Activated gamma-delta T cell treated with Interleukin-2 at 50 U/mL for 16 hours (primary cell): Measurements from ENCODE around the gene PTPRG.
"Not testable (repeated sequence)": the region's sequence is repeated elsewhere in the genome, so short reads cannot be mapped to it uniquely, and the experiment has no call there.

Experiments
- DNase-seq: peaks from one replicate; pipeline ENCODE4 v3.0.0-alpha.2; 2020

The PTPRG gene

DNA sequence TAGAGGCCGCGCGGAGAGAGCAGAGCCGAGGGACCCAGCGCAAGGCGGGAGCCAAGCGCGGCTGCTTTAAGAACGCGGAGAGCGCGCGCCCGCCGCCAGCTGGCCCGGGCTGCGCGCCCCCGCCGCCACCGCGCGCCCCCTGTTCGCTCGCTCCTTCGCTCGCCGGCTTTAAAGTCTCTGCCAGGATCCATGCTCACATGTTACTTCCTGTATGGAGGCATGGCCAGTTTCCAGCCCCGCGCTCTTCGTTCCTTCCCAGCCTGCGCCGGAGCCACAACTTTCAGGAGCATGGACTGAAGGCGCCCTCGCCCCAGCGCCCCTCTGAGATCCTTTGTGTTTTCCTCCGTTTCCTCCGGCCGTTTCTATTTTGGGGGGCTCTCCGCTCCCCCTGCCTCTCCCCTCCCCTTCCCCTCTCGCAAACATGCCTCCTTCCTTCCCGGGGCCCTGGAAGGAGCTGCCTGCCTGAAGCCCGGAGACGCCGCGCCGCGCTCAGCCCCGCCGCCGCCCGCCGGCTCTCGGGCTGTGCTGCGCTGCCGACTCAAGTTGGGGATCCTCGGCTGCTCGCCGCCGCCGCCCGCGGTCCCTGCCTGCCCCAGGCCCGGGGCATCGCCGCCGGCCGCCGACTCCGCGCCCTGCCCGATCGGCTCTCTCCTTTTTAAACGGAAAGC is at the start of gene PTPRG:
TSS of gene PTPRG (plus strand) at position 198 of the 668 bp plus-strand sequence. CDS start 717 bp downstream, outside the sequence.
- DNase-seq: no peak

DNA sequence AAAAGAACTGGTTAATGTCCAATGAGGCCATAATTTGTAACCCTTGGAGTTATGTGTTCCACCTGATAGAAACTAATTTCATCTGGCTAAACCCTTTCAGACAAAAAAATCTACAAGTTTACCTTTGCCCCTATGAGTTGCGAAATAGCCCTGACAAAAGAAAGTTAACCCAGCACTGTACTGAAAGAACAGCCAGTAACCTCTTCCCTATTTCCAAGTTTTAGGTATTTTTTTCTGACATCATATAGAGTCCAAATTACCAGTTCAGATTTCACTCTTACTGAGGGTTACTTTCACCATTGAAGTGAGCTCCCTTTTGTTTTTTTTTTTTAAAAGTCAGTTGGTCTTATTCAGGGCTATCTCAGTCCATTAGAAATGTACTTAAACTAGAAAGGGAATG is 42.8 kb upstream of the PTPRG start:
- DNase-seq: no peak

DNA sequence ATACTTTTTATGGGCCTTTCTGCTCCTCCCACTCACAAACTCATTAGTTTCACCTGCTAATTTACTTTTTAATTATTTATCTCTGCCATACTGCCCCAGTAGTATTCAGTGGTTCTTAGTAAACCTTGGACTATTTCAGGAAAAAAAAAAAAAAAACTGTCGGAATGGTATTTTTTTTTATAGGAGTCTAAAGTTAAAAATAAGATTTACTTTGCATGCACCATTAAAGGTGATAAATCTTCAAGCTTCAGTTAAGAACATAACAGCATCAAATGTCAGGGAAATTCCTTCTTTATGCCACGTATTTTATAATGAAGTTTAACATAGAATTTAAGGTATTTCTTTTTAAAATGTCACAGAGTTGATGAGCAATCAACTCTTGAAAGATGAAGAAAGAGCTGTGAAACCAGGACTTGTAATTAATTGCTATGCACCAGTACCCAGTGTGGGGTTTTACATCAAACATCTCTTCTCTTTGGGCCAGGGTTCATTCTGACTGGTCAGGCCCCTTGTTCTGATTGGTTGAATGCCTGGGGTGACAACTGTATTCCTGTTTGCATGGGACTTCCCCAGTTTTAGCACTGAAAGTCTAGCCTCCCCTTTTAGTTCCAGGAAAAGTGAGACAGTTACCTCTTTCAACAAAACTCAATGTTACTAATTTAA is 40.3 kb upstream of the PTPRG start:
- no peak for DNase-seq

DNA sequence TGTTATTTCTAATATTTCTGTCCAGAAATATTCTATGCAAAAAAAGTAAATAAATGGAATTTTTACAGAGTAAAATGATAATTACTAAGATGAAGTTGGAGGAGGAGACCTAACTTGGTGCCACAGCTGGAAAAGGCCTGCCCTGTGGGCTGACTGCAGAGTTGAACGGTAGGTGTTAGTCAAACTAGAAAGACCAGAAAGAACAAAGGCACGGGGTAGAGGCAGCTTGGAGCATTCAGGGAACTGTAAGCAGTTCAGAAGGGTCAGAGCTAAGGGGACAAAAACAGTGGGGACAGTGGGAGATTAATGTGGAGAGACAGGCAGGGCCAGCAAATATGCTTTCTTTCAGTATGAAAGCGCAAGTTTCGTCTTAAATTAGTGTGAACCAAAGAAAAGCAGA is 39.3 kb upstream of the PTPRG start:
- DNase-seq: no peak

DNA sequence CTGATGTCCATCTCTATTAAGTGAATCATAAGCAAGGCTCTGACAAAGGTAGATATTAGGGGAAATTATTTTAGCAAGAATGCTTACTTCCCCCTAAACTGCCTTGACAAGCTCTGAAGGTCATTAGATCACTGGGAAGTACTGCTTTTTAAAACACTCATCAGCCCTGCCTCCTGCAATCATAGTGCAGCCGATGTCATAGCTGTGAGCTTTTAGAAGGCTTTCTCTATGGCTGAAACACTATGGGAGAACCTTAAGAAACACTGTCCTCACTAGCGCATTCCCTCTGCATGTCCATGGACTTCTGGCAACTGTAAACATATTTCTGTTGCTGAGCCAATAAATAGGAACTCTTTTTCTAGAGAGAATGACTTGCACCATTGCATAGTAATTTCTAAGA is 38.7 kb upstream of the PTPRG start:
- DNase-seq: no peak

DNA sequence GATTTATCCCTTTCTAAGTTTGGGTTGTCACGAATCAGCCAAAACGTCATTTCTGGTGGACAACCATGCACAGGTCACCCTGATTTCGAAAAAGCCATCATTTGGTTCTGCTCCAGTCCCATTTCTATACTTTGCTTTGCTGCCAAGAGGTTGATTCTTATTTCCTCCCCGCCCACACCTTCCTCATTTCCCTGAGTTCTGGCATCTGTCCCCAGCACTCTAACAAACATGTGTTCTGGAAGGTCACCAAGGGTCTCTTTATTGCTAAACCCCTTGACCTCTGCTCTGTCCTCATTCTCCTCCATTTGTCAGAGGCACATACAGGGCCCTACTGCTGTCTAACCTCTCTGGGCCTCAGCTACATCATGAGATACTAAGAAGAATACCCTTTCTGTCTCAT is 36.4 kb upstream of the PTPRG start:
- DNase-seq: no peak

DNA sequence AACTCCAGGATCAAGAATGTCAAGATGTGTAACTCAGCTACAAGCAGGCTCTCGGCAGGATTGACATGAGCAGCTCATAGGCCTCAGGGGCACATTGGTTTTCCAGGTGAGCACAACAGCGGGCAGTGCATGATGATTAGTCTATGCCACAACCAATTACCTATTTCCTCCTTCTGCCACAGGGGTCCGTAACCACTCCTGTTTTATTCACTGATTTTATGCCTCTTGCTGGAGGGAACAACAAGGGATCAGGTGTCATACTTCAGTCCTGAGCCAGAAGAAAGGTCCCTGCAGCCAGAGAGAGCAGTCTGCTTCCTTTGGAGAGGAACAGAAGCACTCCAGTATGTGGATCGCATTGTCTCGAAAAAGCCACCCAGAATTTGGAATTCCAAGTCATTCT is 35.1 kb upstream of the PTPRG start:
- no peak for DNase-seq

DNA sequence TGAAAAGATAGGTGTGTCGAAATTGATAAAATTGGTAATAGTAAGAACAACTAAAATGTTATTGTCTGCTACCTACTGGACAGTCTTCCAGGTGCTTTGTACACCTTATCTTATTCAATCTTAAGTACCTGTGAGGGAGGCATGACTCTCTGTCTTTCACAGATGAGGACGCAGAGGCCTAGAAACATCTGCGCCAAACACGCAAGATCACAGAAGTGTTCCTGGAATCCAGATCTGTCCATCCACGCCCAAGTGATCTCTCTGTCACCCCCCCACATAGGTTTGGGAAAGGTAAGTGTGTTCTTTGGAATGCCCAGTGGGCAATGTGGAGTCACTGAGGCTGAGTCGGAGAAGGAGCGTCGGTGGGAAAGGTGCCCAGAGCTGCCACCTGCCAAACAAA is 34.4 kb upstream of the PTPRG start:
- no peak for DNase-seq

DNA sequence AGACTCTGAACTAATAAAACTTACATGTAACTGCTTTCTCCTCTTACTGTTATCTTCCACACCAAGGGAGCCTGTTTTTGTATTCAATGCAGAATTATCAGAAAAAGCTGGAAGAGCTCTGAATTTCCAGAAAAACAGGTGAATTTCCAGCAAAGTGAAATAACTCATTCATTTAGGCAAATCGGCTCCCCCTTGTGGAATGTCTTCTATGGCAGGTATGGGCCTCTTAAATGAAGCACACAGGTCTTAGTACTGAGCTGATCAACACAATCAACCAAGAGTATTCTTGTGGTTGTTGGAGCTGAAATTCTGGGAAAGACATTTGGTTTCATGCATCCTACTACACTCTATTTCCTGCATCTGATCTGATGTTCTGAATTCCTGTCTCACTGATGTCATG is 31.0 kb upstream of the PTPRG start:
- DNase-seq: no peak

DNA sequence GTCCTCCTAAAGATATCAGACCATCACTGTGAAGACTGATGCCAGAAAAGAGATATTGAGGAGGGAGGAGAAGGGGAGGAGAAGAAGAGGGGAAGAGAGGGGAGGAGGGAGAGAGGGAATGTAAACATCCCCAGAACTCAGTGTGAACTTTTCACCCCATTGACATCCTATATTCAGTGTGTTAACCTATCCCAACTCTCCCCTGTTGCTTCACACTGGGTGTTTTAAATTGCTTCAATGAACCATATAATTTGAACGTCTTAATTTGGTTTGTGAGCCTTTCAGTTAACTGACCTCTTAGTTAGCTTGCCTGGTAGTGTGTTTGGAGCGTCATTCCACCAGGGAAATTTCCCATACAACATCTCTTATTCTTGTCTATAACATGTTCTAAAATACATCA is 29.8 kb upstream of the PTPRG start:
- no peak for DNase-seq

DNA sequence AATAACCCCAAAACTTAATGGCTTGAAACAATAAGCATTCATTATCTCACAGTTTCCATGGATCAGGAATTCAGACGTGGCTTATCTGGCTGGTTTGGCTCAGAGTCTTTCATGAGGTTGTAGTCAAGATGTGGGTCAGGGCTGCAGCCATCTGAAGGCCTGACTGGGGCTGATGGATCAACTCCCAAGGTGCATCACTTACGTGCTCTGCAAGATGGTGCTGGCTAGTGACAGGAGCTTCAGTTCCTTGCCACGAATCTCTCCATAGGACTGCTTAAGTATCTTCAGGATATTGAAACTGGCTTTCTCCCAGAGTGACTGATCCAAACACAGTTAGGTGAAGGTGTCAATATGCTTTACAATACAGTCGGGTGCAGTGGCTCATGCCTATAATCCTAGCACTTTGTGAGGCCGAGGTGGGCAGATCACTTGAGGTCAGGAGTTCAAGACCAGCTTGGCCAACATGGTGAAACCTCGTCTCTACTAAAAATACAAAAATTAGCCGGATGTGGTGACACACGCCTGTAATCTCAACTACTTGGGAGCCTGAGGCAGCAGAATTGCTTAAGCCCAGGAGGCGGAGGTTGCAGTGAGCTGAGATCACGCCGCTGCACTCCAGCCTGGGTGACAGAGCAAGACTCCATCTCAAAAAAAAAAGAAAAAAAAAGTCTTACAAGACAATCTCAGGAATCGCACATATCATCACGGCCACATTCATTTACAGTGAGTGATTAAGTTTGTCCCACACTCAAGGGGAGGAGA is 28.5 kb upstream of the PTPRG start:
- DNase-seq: no peak

DNA sequence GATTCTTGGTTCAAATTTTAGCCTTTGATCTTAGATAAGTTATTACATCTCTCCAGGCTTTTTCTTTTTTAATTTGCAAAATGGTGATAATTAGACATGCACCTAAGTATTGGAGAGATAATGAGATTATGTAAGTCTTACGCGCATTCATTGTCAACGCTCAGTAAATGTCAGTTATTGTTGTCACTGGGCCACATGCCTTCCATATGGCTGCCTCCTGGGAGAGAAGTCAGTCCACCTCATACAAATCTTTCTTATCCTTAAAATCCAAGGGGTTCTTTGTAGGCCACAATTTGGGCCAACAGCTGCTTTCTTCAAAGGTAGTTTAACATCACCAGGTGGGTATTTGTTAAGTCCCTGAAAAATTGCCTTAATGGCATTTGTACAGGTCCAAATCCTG is 25.5 kb upstream of the PTPRG start:
- no peak for DNase-seq

DNA sequence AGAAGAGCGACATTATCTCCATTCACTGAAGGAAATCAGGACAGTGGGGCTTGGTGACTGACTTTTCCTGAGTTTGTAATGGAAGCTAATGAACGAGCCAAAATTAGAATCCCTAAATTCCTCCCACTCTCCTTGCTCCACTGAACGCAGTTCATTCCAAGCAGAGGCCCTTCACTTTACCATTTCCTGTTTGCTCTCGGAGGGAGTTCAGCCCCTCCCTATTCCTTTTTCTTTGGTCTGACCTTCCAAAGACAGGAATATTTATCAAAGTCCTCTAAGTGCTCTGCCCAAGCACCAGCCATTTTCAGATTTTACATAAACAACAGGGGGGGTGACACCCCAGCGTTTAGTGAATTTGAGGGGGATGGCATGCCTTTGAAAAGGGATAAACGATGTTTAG is 24.0 kb upstream of the PTPRG start:
- DNase-seq: no peak

DNA sequence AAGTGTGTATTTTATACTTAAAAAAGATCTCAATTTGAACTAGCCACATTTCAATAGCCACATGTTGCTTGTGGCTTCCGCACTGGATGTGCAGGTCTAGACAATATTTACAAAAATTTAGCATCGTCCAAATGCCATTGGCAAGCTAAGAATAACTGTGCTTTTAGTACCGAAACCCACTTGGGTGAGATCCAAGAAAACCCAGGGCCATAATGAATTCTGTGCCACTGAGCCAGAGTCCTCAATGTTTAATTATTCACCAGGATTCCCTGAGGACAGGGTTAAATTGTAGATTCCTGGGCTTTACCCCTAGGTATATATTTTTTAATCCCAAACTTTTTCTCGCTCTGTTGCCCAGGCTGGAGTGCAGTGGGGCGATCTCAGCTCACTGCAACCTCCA is 22.9 kb upstream of the PTPRG start:
- DNase-seq: no peak

DNA sequence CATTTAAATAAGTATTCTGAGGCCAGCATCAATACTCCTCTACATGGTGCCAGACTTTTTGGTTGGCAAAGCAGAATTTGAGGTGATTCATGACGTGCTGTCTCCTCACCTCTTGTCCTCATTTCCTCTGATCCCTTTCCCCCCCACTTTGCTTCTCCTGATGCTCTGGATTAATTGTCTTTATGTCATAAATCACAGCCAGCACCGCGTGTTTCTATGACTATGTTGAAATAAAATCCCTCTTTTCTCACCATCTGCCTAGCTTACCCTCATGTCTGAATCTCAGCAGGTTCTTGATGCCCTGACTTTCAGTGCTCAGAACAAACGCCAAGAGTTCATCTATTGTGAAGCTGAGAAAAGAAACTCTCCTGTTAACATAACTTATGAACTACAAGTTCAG is 19.7 kb upstream of the PTPRG start:
- DNase-seq: no peak

DNA sequence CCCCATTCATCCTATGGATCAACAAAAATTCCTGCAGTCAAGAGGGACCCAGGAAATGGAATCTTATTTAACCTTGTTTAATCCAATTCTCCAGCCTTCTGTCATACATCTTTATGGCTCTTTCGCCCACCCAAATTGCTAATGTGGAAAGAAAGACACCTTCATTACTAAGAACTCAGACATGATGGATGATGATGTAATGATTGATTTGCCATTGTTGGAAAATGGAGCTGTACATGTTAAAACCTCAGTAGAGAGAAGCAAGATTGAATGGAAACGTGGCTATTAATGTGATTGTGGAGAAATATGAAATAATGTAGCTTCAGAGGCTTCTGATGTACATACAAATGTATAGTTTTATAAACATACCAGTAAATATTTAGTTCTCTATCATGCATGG is 15.7 kb upstream of the PTPRG start:
- no peak for DNase-seq

DNA sequence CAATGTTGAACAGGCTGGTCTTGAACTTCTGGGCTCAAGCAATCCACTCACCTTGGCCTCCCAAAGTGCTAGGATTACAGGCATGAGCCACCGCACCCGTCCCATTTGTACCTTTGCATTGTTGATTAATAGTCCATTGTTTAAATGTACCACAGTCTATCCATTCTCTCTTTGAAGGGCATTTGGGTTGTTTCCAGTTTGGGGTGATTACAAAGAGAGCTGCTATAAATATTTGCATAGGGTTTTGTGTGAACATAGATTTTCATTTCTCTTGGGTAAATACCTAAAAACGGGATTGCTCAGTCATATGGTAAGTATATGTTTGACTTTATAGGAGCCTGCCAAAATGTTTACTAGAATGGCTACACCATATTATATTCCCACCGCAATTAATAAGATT is 13.7 kb upstream of the PTPRG start:
- no peak for DNase-seq

DNA sequence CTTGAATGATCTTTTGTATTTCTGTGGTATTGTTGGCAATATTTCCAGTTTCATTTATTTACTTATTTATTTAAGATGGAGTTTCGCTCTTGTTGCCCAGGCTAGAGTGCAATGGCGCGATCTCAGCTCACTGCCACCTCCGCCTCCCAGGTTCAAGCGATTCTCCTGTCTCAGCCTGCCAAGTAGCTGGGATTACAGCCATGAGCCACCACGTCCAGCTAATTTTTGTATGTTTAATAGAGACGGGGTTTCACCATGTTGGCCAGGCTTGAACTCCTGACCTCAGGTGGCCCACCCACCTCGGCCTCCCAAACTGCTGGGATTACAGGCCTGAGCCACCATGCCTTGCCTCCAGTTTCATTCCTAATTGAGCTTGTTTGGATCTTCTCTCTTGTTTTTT is 8.7 kb upstream of the PTPRG start:
- not testable (repeated sequence) for DNase-seq

DNA sequence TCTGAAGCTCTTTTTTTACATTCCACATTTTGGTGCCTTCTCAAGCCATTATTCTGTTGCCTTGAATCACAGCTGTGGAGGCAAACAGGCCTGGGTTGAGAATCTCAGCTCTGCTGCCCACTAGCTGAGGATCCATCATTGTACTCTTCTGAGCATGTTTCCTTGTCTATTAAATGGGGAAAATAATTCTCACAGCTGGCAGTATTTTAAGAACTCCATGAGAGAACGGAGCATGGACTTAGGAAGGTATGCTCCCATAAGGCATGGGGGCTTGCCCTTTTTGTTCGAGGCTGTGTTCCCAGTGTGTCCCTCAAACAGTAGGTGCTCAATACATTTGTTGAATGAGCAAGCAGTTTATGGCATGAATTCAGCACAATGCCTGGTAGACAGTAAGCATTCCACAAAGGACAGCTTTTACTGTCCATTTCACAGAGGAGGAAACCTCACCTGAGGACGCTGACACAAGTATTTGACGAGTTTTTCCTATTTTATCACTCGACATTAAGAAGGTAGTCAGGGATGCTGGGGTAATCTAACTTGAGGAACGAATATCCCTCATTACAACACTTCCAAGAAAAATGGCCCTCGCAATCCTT is 2.1 kb upstream of the PTPRG start:
- no peak for DNase-seq

DNA sequence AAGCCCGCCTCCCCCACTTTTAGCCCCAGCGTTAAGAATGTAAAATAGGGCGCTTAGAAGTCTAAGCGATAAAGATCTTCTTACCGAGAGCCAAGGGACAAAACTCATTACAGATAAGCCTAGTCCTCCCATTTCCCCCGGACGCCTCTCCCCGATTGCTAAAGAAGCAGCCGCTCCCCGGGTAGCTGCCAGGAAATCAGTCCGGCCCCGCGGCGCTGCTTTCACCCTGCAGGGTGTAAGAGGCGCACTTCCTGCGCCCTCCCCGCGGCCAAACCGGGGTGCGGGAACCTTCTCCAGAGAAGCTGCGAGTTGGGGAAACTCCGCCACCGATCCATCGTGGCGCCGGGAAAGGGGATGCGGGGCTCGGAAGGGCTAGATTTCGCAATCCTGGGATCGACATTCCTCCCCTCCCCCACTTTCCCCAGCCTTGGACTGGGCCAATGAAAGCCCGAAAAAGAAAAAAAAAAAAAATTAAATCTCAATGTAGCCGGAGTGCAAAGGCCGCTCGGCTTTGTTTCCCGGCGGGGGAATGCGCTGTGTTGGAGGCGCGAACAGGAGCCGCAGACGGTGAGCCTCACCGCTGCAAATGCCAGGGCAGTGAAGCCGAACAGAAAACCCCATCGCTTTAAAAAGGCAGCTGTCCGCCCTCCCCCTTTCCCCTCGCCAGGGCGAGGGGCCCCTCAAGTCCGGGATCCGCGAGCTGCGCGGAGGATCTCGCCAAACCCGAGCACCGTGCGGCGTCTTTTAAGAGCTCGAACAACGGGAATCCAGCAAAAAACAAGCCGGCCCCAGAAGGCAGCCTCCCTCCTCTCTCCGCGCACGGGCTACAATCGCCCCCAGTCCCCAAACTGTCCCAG is 626 bp upstream of the PTPRG start:
- no peak for DNase-seq

DNA sequence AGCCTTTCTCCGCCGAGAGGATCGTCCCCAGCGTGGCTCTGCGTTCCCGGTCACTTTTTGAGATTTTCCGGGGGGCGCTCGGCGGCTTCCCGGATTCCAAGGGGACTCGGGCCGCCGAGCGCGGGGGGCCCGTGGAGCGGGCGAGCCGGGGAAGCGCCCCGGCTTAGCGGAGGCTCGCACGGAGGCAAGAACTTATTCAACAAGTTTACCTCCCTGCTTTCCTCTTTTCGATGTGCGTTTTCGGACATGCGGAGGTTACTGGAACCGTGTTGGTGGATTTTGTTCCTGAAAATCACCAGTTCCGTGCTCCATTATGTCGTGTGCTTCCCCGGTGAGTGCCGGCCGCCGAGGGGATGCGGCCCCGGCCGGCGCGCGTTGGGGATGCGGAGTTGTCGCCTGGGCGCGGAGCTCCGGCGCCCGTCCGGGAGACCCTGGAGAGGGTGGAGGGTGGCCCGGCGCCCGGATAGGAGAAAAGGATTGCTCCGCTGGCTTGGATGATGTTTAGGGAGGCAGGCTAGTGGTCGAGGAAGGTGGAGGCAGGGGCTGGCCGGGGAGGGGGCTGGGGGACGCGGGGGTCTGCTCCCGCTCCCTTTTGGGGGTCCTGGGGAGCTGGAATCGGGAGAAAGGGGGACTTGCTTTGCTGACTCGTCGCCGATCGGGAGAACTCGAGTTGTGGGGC is 810 bp downstream of the PTPRG start:
- no peak for DNase-seq

DNA sequence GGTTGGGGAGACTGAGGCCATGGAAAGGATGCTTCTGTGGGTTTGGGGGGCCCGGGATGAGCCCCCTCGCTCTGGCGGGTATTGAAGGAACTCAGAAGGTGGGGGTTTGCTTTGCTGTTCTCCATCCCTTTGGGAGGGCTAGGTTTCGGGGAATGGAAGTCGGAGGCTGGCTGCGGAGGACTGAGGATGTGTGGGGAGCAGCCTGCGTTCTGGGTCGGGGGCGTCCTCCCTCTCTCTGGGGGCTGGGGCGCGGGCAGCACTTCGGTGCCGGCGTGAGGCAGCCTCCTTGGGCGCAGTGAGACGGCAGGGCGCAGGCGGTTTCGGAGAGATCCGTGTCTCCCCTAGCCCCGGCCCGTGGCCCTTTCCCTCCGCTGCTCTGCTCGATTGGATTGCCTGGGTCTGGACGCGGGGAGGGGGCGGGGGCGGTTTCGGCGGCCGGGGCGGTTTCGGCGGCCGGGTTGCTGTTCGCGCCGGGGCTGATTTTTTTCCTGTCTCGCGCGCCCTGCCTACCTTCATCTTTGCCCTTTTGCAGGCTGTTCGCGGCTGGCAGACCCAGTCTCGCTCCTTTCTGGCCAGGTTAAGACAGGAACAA is 1.4 kb downstream of the PTPRG start:
- no peak for DNase-seq
